Measurements from ENCODE around the gene PRR20G. TPM values are rescaled to one million over a fixed set of nuclear protein-coding genes. Genes with fewer than 3 reads are reported as not detected.
"Not testable (repeated sequence)": the region's sequence is repeated elsewhere in the genome, so short reads cannot be mapped to it uniquely, and the experiment has no call there.

The PRR20G gene
- total RNA-seq, 2 donors from 2014 or later = 5.1 TPM; not detected in 1

DNA sequence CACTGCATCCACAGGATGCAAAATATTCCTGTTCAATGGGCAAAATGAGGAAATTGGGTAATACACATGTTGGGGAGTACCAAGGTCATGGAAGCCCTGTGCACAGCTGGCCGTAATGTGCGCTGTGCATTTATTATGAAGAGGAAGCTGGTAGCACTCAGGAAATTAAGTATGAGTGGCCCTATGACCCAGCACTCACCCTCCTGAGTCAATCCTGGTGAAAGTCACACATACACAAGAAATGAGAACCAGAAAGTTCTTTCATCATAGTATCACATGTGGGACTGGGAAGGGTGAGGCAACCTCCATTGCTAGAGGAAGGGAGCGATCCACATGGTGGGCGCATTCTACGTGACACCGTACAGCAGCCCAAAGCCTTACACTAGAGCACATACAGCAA lies 11.4 kb upstream of the PRR20G start:
- no peaks in the 10 kb centered on the region for H3K4me1 ChIP-seq (replicated peaks)
- intact Hi-C loops (cut with DNase I) = no loop called here
- H3K27me3 ChIP-seq (replicated peaks; ENCODE audit: insufficient read depth) = no peaks in the 10 kb centered on the region
- DNase-seq (ENCODE audit: low spot score) = no peak
- no peak for TF ChIP-seq POLR2A (IDR thresholded peaks at IDR 0.05)
- TF ChIP-seq CTCF (IDR thresholded peaks at IDR 0.05) = no peak
- no peak for TF ChIP-seq POLR2AphosphoS5 (IDR thresholded peaks at IDR 0.05)
- H3K27ac ChIP-seq = no peak overlapping the region
- 89% methylated on average over 6 of the region's 6 CpGs for WGBS
- no peaks in the 10 kb centered on the region for H3K9me3 ChIP-seq
- H3K4me3 ChIP-seq = no peak overlapping the region
- no peaks in the 10 kb centered on the region for H3K36me3 ChIP-seq

DNA sequence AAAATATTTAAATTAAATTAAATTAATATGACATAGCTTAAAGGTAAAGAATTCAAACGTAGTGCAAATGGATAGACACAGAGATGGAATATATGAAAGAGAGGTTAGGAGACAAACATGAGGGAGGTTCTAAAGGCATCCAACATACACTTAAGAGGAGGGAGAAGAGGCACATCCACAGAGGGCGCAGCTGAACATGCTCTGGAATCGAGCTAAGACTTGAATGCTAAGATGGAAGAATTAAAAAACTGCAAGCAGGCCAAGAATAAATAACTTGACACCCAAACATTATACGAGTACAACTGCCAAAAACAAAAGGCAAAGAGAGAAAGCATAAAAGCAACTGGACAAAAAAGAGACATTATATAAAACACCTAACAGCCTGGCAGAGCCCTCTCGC lies 9.1 kb upstream of the PRR20G start:
- TF ChIP-seq POLR2AphosphoS5 (IDR thresholded peaks at IDR 0.05) (no peak), CTCF (IDR thresholded peaks at IDR 0.05) (no peak)
- Histone ChIP-seq H3K4me3 (no peak overlapping the region), H3K4me1 (replicated peaks) (no peaks in the 10 kb centered on the region), H3K27ac (no peak overlapping the region), H3K36me3 (no peaks in the 10 kb centered on the region), H3K27me3 (replicated peaks; ENCODE audit: insufficient read depth) (no peaks in the 10 kb centered on the region), H3K9me3 (no peaks in the 10 kb centered on the region)
- 68% methylated on average over 5 of the region's 5 CpGs for WGBS
- intact Hi-C loops (cut with DNase I) = no loop called here
- DNase-seq (ENCODE audit: low spot score) = no peak

GRCh38 chr3:127296166-127296565 lies 8.3 kb upstream of the PRR20G start:
- Histone ChIP-seq H3K27ac (no peak overlapping the region), H3K36me3 (no peaks in the 10 kb centered on the region), H3K4me1 (replicated peaks) (no peaks in the 10 kb centered on the region), H3K4me3 (no peak overlapping the region), H3K27me3 (replicated peaks; ENCODE audit: insufficient read depth) (no peaks in the 10 kb centered on the region), H3K9me3 (no peaks in the 10 kb centered on the region)
- TF ChIP-seq CTCF (IDR thresholded peaks at IDR 0.05) (no peak), POLR2AphosphoS5 (IDR thresholded peaks at IDR 0.05) (no peak), POLR2A (IDR thresholded peaks at IDR 0.05) (no peak)
- DNase-seq (ENCODE audit: low spot score) = no peak
- WGBS = 76% methylated on average over 3 of the region's 3 CpGs
- intact Hi-C loops (cut with DNase I) = no loop called here

GRCh38 chr3:127293650-127294049 lies 5.8 kb upstream of the PRR20G start:
- H3K36me3 ChIP-seq; H3K4me1 ChIP-seq (replicated peaks); H3K27me3 ChIP-seq (replicated peaks; ENCODE audit: insufficient read depth); H3K4me3 ChIP-seq; H3K9me3 ChIP-seq; intact Hi-C loops (cut with DNase I); H3K27ac ChIP-seq; DNase-seq (ENCODE audit: low spot score): not testable (repeated sequence)
- WGBS = 84% methylated on average over 16 of the region's 16 CpGs

- H3K36me3 ChIP-seq = no peaks in the 10 kb centered on the region
- DNase-seq (ENCODE audit: low spot score) = no peak
- no peak for TF ChIP-seq POLR2AphosphoS5 (IDR thresholded peaks at IDR 0.05)
- TF ChIP-seq CTCF (IDR thresholded peaks at IDR 0.05) = no peak
- TF ChIP-seq POLR2A (IDR thresholded peaks at IDR 0.05) = no peak
- no peaks in the 10 kb centered on the region for H3K4me1 ChIP-seq (replicated peaks)
- intact Hi-C loops (cut with DNase I) = no loop called here
- H3K27me3 ChIP-seq (replicated peaks; ENCODE audit: insufficient read depth) = no peaks in the 10 kb centered on the region
- no peak overlapping the region for H3K27ac ChIP-seq
- no peaks in the 10 kb centered on the region for H3K9me3 ChIP-seq
- no peak overlapping the region for H3K4me3 ChIP-seq
Observed at GRCh38 chr3:127291611-127292010, 3.8 kb upstream of the PRR20G start.
